Epidermal melanocyte (primary cell): ENCODE measurements around the gene RAET1L.
"Not testable (repeated sequence)": the region's sequence is repeated elsewhere in the genome, so short reads cannot be mapped to it uniquely, and the experiment has no call there.

Experiments used
- DNase-seq: peaks from one replicate; pipeline ENCODE4 v3.0.0; 2011; ENCODE audit warnings: low spot score; ENCODE audit not compliant: insufficient read length

The RAET1L gene, protein sequence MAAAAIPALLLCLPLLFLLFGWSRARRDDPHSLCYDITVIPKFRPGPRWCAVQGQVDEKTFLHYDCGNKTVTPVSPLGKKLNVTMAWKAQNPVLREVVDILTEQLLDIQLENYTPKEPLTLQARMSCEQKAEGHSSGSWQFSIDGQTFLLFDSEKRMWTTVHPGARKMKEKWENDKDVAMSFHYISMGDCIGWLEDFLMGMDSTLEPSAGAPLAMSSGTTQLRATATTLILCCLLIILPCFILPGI

DNA sequence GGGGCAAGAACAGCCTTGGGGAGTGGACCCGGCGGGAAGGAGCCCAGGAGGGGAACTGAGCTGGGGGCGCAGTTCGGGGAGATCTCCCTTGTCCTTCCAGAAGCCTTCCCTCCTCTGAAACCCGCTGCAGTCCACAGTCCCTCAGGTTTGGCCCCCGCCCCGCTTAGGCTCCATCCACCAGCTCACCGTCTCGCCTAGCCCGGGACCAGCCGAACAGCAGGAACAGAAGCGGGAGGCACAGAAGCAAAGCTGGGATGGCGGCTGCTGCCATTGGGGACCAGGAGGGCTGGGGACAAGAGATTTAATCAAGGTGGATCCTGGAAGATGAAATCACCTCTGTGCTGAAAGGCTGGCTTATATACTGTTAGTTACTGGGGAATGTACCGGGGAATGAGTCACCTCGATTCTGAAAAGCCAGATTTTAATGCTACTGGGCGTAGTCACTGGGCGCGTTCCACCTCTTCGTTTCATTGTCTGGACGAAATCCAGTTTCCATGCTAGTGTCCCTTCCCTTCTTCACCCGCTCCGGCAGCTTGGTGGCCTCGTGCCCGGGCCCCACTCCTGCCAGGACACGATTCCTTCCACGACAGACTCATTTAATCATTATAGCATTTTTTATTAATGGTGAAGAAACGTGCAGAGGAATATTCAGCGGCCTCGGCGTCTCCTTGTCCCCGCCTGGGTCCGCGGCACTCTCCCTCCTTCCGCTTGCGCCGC, at the start of gene RAET1L:
TSS of gene RAET1L (minus strand) at position 332 of the 717 bp plus-strand sequence. CDS start at position 271, 61 bp downstream.
- no peak for DNase-seq

DNA sequence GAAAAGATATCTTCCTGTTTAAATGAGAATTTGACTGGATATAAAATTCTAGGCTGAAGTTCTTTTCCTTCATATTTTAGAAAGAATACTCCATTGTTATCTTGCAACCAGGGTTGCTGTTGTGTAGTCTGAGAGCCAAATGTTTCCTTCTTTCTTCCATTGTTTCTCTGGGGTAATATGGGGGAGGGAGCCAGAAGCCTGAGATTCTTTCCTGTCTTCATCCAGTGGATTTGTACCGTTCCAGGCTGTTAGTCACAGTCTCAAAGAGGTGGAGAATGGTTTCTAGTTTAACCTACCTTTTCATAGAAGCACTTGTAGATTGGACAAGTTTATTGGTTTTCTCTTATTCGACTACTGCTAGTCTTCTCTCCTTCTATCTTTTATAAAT, 49.7 kb upstream of the RAET1L start:
- no peak for DNase-seq

DNA sequence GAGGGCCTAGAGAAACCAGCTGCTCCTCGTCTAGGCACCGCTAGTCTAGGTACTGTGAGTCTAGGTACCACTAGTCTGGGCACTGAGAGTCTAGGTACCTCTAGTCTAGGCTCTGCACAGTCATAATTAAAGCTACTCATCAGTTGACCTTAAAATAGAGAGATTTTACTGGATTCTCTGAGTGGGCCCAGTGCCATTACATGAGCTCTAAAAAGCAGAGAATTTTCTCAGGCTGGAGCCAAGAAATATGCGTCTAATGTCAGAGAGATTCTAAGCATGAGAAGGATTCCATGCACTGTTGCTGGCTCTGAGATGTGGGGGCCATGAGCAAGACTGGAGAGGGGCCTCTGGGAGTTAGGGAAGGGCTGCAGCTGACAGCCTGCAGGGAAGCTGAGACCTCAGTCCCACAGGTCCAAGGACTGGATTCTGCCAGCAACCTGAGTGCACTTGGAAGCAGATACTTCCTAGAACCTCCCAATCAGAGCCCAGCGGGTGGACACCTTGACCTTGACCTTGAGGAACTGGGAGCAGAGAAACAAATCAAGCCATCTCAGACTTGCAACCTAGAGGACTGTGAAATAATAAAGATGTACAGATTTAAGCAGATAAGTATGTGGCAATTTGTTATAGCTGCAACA, 49.2 kb upstream of the RAET1L start:
- DNase-seq: not testable (repeated sequence)

DNA sequence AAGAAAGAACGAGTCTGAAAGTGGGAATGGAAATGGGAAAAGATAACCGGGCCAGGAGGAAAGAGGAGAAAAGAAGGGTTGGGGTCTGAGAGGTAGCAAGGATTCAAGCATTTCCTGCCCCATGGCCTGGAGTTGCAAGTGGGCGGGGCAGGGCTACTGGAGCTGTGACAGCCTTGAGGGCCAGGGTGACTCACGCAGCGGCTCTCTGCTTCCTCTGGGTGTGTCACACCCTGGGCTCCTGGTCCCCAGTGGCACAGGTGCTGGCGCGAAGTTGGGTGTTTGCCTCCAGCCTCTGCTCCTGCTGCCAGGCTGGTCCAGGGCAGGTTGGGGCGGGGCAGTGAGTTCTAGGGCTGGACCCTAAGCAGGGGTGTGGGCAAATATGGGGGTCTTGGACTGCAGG, 46.9 kb upstream of the RAET1L start:
- no peak for DNase-seq

DNA sequence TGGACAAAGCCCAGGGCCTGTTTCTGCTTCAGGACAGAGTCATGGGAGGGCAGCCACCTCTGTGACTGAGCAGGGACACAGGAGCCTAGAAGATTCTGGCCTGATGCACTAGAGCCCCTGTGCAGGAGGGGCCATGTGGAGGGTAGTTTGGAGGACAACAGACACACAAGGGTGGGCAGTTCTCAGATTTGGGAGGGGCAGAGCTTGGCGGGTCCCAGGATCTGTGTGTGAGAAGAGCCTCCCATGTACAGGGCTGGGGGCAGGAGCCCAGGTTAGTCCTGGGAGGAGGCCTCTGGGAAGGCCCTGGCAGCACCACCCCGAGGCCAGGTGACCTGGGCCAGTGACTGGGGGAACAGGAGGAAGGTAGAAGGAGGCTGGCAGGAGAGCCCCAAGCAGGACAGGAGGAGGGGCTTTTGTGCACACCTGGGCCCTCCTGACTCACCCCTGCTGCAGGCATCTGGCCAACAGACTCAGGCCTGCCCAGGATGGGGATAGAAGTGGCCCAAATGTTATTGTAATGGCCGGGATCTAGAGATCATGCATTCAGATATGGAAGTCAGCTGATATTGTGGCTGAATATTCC, 45.0 kb upstream of the RAET1L start:
- DNase-seq: no peak

DNA sequence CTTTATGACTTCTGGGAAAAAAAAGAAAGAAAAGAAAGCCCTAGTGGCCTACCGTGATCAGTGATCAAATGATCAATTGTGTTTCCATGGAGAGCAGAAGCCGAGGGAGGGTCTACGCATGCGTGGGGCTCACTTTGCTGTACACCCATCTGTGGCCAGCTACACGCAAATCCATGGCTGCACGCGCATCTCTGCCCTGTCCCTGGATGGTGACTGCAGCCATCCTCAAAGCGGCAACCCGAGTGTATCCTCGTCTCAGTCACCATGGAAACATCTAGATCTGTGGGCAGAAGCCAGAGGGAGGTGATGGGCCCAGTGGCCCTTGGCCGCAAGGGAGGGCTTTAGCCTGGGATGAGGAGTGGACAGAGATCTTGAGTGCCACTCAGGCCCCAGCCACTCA, 44.4 kb upstream of the RAET1L start:
- no peak for DNase-seq

DNA sequence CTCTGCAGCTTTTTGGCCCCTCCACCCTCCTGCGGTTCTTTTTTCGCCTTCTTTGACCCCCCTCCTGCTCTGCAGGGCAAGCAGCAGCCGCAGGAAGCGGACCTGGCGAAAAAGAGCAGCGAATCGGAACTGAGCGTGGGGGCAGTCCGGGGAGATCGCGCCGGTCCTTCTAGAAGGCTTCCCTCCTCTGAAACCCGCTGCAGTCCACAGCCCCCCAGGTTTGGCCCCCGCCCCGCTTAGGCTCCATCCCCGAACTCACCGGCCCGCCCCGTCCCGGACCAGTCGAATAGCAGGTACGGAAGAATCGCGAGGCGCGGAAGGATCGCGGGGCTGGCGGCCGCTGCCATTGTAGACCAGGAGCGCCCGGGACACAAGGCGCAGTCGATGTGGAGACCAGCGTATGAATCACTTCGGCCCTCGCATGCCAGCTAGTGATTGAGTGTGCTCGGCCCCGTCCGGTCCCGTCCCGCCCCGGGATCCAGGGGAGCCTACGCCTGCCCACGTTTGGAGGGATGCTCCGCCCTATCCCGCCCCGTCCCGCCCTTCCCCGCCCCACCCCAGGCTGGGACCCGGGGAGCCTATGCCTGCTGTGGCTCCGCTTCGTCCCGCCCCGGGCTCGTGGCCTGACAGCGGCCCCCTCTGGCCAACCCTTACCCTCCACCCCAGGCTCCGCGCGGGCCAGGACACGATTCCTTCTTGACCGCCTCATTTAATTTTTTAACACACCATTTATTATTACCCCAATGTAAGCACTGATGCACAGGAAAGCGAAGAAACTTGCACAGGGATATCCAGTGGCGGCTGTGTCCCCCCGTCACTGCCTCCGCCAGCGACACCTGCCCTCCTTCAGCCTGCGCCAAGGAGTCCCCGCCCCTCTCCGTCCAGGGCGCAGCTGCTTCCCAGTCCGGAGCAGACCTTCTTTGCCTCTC, 43.7 kb upstream of the RAET1L start, which contains the start of gene ULBP3:
TSS of gene ULBP3 (minus strand) at position 402 of the 929 bp plus-strand sequence. CDS start at position 347, 55 bp downstream.
- peak; percentile 87 for DNase-seq

DNA sequence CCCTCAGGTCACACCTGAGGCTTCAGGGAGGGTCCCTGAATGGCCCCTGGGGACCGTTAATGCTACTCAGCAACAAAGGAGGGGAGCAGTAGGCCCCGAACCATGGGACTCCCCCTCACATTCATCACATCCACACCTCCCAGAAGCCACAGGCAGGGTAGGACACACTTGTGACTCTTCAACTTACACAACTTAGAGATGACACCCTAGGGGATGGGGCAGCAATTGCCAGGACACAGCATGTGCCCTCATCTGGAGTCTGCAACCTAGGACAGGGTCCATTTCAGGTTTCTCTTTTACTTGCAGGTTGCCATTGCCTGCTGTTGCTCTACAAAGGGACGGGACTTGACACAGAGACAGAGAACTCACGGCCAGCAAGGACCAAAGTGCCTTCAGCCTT, 42.8 kb upstream of the RAET1L start:
- DNase-seq: no peak

DNA sequence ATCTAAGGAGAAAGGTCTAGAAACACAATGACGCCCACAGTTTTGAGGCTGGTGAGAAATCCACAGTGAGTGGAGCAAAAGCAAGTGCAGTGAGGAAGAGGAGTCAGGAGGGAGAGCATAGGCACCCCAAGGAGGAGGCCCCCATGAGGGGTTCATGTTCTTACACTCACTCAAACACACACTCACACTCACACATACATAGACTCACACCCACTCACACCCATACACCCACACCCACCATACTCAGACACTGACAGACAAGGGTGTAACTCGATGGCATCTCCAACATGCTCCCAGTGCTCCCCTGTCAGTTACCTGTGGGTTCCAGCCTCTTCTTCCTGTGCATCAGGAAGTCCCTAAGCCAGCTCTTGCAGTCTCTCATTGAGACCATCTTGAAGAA, 39.8 kb upstream of the RAET1L start:
- DNase-seq: no peak

DNA sequence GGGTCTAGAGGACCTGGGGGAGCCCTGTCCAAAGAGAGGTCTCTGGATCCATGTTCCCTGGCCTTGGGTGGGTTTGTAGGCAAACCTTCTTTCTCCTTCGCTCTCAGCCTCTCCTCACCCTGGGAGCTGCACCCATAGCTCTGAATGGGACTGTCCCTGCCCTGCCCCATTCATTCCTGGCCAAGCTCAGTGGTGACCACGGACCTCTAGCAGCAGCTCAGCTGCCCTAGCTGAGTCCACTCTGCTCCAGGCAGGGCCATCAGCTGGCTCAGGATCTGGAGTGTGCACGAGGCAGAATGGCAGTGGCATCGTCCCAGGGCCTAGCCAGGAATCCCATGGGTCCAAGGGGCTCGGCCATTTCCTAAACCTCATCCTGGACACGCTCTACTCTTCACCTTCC, 38.3 kb upstream of the RAET1L start:
- DNase-seq: no peak

DNA sequence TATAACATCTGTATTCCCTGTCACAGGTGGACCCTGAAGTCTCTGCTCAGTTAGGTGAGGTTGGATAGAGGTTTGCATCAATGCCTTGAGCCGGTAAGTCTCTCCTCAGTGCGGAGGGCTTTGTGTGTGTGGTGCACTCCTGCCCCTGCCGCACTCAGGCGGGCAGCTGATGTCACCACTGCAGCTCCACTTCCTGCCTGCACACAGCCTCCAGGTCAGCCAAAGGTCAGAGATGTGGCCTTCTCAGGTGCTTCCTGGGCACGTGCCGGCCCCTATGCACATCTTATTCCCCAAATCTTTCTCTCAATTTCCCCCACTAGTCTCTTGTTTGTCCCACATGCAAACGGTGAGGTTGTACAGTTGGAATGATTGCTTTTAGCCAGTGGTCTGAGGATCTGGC, 34.6 kb upstream of the RAET1L start:
- not testable (repeated sequence) for DNase-seq

DNA sequence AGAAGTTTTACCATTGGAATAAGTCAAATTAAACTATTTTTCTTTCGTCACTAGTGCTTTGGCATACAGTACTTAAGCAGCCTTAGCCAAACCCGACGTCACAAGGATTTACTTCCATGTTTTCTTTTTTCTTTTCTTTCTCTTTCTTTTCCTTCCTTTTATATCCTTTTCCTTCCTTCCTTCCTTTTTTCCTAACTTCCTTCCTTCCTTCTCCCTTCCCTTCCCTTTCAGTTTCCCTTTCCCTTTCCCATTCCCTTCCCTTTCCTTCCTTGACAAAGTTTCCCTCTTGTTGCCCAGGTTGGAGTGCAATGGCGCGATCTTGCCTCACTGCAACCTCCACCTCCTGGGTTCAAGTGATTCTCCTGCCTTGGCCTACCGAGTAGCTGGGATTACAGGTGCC, 33.7 kb upstream of the RAET1L start:
- no peak for DNase-seq

DNA sequence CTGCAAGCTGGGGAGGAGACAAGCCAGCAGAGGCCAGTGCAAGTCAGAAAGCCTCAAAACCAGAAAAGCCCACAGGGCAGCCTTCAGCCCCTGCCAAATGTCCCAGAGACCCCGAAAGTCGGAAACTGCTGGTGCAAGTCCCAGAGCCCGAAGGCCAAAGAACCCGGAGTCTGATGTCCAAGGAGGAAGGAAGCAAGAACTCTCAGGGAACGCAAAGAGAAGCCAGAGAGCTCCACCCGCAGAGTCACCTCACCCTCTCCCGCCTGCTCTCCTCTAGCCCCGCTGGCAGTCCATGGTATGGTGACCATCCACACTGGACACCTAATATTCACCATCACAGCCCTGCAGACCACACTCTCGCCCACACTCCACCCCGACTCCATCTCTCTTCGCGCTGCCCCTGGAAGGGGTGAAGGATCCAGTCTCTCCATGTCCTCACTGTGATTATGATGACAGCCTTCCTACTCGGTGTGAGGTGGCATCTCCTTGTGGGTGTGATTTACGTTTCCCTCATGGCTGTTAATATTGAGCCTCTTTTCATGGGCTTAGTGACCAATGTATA, 33.0 kb upstream of the RAET1L start:
- no peak for DNase-seq

DNA sequence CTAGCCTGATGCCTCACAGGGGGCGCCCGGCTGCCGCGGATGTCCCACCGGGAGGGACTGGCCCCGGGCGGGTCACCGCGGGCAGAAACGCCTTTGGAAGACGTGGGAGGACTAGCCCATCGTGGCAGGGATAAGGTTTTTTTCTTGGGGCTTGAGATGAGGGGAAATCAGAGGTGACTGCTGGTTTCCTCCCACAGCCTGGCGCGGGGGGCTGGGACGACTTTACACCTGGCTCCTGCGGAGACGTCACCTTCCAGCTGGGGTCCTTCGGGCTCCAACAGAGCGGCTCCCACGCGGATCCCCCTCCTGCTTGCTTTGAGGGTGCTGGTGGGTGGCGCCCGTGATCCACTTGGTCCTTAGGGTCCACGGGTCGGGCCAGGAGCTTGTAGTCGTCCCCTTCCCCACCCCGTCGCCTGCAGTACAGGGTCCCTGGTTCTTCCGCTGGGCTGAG, 32.2 kb upstream of the RAET1L start:
- DNase-seq: no peak

DNA sequence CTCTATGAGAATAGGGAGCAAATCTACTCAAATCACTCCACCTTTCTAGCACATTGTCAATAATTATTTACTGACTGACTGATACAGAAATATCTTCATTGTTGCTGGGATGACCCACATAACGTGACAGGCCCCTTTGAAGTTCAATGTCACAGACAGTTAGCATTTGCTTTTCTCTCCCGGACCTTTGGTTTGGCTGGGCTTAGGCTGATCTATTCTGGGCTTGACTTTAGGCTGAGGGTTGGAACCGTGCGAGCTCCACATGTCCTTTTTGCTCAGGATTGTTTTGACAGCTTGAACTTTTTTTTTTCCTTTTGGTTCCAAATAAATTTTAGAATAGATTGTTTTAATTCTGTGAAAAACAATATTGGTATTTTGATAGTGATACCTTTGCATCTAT, 31.6 kb upstream of the RAET1L start:
- no peak for DNase-seq

DNA sequence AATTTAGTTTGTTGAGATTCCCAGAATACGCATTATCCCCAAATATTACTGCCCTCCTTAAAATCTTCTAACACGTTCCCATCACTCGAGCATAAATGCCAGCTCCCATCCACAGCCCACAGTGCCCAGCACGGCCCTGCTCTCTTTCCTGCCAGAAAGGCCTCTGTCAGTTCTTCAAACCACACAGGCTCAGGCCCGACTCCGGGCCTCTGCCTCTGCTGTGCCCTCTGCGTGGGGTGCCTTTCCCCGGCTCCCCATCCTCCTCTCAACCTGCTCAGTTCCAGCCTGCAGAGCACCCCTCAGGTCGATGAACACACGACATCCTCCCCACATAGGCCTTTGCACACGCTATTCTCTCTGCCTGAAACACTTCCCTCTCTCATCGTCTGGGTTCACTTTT, 30.8 kb upstream of the RAET1L start:
- DNase-seq: no peak

DNA sequence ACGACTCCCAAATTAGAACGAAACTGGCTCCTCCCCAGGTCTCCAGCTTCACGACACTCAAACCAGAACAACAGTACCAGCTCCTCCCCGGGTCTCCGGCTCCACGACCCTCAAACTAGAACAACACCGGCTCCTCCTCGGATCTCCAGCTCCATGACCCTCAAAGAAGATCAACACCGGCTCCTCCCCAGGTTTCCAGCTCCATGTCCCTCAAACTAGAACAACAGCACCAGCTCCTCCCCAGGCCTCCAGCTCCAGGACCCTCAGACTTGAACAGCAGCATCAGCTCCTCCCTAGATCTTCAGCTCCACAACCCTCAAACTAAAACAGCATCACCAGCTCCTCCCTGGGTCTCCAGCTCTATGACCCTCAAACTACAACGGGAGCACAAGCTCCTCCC, 29.8 kb upstream of the RAET1L start:
- no peak for DNase-seq

DNA sequence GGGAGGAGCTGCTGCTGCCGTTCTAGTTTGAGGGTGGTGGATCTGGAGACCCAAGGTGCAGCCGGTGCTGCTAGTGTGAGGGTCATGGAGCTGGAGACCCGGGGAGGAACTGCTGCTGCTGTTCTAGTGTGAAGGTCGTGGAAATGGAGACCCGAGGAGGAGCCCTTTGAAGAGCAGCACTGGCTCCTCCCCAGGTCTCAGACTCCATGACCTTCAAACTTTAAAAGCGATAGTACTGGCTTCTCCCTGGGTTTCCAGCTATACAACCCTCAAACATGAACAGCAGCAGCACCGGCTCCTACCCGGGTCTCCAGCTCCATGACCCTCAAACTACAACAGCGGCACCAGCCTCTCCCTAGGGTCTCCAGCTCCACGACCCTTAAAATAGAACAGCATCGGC, 28.1 kb upstream of the RAET1L start:
- DNase-seq: no peak

DNA sequence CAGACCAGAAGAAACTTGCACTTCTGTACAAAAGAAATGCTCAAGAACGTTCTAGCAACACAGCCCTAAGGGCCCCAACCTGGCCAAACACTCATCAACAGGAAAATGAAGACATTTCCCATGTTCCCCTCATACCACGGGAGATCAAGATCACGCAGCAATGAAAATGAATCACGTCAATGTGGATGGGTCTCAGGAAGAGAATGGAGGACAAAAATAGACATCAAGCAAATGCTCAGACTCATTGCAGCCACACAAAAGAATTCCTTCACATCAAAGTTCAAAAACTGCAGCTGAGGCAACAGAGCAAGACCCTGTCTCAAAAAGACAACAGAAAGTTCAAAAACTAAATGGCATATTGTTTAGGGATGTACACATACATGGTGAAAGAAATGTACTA, 25.5 kb upstream of the RAET1L start:
- no peak for DNase-seq

DNA sequence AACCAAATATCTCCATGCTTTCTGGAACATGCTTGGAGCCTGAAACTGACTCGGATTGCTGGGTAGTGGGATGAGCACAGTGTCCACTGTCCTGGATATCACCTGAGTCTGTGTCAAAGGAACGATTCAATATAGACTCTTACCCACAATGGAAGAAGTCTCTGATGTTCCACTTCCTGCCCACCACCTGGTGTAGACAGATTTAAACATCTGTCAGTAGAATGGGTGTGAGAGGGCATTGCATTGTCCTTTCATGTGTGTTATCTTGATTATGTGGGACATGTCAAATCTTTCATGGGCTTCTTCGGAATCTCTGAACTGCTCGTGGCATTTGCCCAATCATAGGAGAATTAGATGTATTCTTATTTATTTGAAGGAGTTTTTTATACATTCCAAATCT, 22.8 kb upstream of the RAET1L start:
- DNase-seq: no peak

DNA sequence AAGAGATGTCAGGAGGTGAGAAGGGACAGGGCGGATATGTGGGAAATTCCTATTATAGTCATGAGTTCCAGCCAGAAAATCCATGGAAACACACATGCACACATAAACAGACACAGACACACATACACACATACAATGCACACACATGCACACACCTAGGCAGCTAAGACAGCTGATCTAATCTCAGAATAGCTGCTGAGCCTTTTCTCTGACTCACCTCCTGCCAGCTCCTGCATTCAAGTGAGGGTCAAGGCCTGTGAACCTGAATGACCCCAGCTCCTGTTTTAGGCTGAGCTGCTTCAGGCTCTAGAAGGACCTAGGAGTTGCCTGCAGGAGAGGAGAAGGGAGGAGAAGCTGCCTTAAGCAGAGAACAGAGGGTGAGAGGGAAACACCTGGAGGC, 21.6 kb upstream of the RAET1L start:
- DNase-seq: no peak
